ENCODE results near the gene PLAGL2.
A peak's percentile ranks its signal among the peaks of the same experiment; 100 is the strongest.

Gene PLAGL2

GRCh38 chr20:32205110-32205842 lies 2.3 kb downstream of the PLAGL2 start:
- ChIA-PET POLR2A (ENCODE audit: low non-redundant PET) (interaction anchor here (0.6 kb wide), 1 partner anchor 337 kb away, joined by 5 read pairs; no protein-coding TSS in a partner anchor), CTCF (interaction anchor here (0.8 kb wide), 2 partner anchors 12 to 447 kb away, joined by 3 to 4 read pairs; no protein-coding TSS in a partner anchor)
- TF ChIP-seq, protein P1, sequence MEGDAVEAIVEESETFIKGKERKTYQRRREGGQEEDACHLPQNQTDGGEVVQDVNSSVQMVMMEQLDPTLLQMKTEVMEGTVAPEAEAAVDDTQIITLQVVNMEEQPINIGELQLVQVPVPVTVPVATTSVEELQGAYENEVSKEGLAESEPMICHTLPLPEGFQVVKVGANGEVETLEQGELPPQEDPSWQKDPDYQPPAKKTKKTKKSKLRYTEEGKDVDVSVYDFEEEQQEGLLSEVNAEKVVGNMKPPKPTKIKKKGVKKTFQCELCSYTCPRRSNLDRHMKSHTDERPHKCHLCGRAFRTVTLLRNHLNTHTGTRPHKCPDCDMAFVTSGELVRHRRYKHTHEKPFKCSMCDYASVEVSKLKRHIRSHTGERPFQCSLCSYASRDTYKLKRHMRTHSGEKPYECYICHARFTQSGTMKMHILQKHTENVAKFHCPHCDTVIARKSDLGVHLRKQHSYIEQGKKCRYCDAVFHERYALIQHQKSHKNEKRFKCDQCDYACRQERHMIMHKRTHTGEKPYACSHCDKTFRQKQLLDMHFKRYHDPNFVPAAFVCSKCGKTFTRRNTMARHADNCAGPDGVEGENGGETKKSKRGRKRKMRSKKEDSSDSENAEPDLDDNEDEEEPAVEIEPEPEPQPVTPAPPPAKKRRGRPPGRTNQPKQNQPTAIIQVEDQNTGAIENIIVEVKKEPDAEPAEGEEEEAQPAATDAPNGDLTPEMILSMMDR (conservative IDR thresholded peaks at IDR 0.05; ENCODE audit: low read depth), result no peak
- no peak overlapping the region for H3K27ac ChIP-seq
- no peak for DNase-seq (ENCODE audit: low spot score)

DNA sequence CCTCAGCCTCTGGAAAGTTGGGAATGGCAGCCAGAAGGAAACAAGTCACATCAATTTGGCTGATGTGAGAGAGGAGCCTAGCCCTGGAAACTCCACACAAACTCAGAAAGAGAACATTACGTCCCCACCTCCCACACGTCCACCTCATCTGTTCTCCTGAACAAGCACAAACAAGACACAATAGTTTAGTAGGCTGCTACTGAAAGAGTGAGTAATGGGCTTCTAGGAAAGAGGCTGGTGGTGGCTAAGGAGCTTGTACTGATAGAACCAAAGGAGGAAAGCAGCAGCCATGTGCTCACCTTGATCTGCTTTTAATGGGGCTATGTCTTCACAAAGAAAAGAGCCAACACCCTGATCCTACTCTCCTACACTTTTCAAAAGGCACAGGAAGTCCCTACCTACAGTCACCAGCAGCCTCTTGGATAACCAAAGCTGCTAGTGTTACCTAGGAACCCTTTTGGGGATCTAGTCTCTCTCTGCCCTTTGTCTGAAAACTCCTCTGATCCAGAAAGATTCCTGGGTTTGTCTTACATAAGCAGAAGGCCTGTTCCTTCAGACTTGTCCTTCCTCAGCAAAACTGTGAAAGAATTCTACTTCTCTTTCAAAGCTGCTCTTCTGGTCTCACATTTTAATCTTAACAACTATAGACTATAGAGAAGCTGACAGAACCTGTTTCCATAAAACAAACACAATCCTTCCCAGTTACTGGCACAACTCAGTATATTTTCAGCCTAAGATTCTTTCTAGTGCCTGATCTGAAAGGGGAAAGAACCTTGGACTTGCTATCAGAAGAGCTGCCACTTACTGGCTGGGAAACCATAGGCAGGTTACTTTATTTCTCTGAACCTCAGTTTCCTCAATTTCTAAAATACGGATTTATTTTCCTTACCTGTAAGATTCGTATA lies 3.1 kb downstream of the PLAGL2 start:
- H3K27ac ChIP-seq, result no peak overlapping the region
- POLR2A ChIA-PET (ENCODE audit: low non-redundant PET), result no interaction called here
- CTCF ChIA-PET, result interaction anchor here (0.8 kb wide), 1 partner anchor 448 kb away, joined by 4 read pairs; no protein-coding TSS in a partner anchor
- TF ChIP-seq, protein P1 (conservative IDR thresholded peaks at IDR 0.05; ENCODE audit: low read depth), result no peak
- peak; percentile 82 for DNase-seq (ENCODE audit: low spot score)

DNA sequence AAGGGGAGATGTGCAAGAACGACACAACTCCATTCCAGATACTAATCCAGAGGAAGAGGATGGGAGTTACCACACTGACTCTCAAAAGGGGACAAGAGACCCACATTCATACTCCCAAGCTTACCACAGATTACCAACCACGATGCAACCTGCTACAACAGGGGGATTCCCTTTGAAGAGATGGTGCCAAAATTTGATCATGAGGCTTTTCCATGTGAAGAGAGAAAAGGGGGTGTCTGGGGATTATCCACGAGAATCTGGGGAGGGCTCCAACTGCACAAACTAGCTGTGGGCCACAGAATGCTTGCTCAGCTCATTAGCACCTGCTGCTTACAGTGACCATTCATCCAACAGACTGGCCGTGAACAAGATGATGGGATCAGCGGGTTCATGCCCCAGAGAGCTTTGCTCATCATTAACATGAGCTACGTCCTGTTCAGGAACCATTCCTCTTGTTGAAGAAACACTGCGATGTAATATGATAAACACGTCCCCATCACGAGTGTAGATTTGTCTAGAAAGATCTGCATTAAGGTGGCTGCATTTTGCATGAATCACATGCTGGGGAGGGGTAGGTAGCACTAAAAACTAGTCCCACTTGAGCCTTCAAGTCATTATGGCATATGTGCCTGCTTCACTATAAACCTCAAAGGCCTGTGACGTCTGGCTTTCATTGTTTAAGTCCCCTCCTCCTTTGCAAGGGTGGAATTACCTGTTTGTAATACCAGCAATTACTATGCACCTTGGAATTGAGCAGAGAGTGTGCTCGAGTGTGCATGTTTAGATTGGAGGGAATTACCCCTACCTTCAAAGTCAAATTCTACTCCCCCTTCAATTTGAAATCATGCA lies 4.0 kb downstream of the PLAGL2 start:
- peak overlapping the region; percentile 24; the same call in 1 of the 2 replicates for H3K27ac ChIP-seq
- POLR2A ChIA-PET (ENCODE audit: low non-redundant PET), result no interaction called here
- CTCF ChIA-PET, result no interaction called here
- TF ChIP-seq, protein P1 (conservative IDR thresholded peaks at IDR 0.05; ENCODE audit: low read depth), result no peak
- DNase-seq (ENCODE audit: low spot score), result peak; percentile 80

DNA sequence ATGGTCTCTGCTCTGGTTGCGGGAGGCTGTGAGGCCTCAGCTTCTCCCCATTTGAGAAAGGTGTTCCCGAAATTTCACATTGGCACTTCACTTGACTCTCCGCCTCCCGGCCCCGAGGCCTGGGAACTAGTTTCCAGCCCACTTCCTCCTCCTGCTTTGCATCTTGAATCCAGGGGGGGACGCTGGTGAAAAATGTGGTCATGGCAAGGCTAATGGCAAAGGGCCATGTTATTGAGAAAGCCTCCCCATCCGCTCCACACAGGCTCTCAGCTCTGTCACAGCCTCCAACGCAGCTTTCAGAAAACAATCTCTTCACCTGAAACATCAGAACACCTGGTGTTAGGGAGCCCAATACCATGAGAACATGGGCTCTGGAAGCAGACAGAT lies 5.6 kb downstream of the PLAGL2 start:
- POLR2A ChIA-PET (ENCODE audit: low non-redundant PET), result no interaction called here
- peak overlapping the region; percentile 14; the same call in 1 of the 2 replicates for H3K27ac ChIP-seq
- TF ChIP-seq, protein P1 (conservative IDR thresholded peaks at IDR 0.05; ENCODE audit: low read depth), result no peak
- DNase-seq (ENCODE audit: low spot score), result no peak
- CTCF ChIA-PET, result no interaction called here

DNA sequence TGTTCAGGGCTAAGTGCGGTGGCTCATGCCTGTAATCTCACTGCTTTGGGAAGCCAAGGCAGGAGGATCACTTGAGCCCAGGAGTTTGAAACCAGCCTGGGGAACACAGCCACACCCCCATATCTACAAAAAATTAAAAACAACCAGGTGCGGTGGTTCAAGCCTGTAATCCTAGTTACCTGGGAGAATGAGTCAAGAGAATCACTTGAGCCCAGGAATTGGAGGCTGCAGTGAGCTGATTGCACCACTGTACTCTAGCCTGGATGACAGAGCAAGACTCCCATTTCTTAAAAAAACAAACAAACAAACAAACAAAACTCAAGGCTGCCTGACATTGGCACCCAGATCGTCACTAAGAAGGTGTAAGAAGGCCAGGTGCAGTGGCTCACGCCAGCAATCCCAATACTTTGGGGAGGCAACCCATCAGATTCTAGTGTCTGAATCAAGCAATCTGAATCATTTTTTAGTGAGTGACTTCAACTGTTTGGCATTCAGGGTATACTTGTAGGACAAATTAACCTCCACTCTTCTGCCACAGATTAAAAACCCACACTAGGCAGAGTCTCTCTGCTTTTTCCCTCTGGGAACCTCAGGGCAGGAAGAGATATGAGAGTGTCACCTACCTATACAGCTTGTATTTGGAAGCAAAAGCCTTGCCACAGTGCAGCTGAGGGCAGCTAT lies 6.1 kb downstream of the PLAGL2 start:
- H3K27ac ChIP-seq, result peak overlapping the region; percentile 14; the same call in 1 of the 2 replicates
- ChIA-PET CTCF (interaction anchor here (0.7 kb wide), 2 partner anchors 13 to 116 kb away, joined by 3 read pairs; no protein-coding TSS in a partner anchor), POLR2A (ENCODE audit: low non-redundant PET) (no interaction called here)
- no peak for DNase-seq (ENCODE audit: low spot score)
- TF ChIP-seq, protein P1 (conservative IDR thresholded peaks at IDR 0.05; ENCODE audit: low read depth), result no peak
